Kidney epithelial cell (primary cell): ENCODE measurements around the gene SUSD5. TPM values are rescaled to one million over a fixed set of nuclear protein-coding genes. Genes with fewer than 3 reads are reported as not detected.
A peak's percentile ranks its signal among the peaks of the same experiment; 100 is the strongest.

Source experiments
- DNase-seq: peaks from one replicate; pipeline ENCODE4 v3.0.0-alpha.2; 2010; ENCODE audit warnings: low read depth
- H3K27me3 ChIP-seq: 2 replicates; pipeline ENCODE4 v1.6.0; 2011; ENCODE audit warnings: low read length; ENCODE audit not compliant: control insufficient read depth, insufficient read depth
- H3K36me3 ChIP-seq: 2 replicates; pipeline ENCODE4 v1.5.1; 2011; ENCODE audit warnings: low read length; ENCODE audit not compliant: control insufficient read depth, insufficient read depth
- H3K4me3 ChIP-seq: 2 replicates; pipeline ENCODE4 v1.5.1; 2011; ENCODE audit warnings: low read depth, mild to moderate bottlenecking, control low read depth, low read length
- total RNA-seq: library from RNA; depleted of rRNA; stranded (reverse); fragments of >200 nt; gene quantifications from 2 replicates; pipeline ENCODE4 v1.2.3, GENCODE V29; 2015
- TF ChIP-seq, protein P1 (sequence below): IDR thresholded peaks from 2 replicates; pipeline ENCODE4 v1.5.1; 2011; ENCODE audit warnings: mild to moderate bottlenecking, moderate library complexity, low read length, control low read depth, inconsistent platforms; ENCODE audit not compliant: insufficient read depth, poor library complexity, severe bottlenecking

Gene SUSD5
- total RNA-seq, 1 donor from 2014 or later, result 2.0 TPM

DNA sequence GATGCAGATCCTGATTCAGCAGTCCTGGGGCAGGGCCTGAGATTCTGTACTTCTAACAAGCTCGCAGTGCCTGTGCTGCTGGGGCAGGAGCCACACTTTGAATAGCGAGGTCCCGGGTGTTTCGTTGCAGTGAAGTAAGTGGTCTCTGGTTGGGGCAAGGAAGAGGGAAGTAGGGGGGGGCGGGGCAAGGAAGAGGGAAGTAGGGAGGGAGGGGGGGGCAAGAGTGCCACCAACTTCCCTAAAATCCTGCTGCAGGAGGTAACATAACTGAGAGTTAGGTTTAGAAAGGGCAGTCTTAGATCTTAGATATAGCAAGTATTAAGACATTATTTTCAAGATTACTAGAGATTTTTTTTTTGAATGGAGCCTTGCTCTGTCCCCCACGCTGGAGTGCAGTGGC lies 69.3 kb downstream of the SUSD5 start:
- no peaks in the 10 kb centered on the region for H3K36me3 ChIP-seq
- TF ChIP-seq, protein P1, sequence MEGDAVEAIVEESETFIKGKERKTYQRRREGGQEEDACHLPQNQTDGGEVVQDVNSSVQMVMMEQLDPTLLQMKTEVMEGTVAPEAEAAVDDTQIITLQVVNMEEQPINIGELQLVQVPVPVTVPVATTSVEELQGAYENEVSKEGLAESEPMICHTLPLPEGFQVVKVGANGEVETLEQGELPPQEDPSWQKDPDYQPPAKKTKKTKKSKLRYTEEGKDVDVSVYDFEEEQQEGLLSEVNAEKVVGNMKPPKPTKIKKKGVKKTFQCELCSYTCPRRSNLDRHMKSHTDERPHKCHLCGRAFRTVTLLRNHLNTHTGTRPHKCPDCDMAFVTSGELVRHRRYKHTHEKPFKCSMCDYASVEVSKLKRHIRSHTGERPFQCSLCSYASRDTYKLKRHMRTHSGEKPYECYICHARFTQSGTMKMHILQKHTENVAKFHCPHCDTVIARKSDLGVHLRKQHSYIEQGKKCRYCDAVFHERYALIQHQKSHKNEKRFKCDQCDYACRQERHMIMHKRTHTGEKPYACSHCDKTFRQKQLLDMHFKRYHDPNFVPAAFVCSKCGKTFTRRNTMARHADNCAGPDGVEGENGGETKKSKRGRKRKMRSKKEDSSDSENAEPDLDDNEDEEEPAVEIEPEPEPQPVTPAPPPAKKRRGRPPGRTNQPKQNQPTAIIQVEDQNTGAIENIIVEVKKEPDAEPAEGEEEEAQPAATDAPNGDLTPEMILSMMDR, result no peak
- no peak for DNase-seq
- no peak overlapping the region for H3K4me3 ChIP-seq
- H3K27me3 ChIP-seq, result no peaks in the 10 kb centered on the region

DNA sequence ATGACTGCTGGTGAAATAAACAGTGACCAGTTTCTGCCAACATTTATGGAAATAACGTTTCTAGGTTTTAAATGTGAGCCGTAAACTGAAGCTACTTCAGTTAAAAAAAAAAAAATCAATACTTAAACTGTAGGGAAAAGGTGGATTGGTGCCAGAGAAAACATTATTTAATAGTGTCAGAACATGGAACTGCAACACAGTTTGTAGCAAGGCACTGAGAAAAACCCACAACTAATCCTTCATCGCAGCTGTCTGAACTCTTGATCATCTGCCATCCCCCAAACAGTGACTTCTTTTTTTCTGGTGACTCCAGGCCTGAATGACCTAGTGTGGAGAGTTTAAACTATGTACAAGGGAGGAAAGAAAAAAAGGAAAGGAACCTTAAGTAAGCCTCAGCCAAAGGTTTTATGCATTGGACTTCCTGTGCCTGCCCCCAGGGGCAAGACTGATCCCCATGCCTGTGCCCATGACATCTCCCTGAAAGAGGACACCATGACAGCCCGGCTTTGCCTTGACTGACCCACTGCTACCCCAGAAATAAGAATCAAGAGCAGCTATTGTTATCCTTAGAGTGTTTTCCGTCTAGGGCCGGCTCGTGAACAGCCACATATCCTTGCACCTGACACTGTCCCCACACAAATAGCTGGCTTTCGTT lies 71.7 kb downstream of the SUSD5 start:
- TF ChIP-seq, protein P1, result no peak
- no peak for DNase-seq
- Histone ChIP-seq H3K36me3 (peaks cover under 1% of the 10 kb centered on the region), H3K4me3 (no peak overlapping the region), H3K27me3 (no peaks in the 10 kb centered on the region)

DNA sequence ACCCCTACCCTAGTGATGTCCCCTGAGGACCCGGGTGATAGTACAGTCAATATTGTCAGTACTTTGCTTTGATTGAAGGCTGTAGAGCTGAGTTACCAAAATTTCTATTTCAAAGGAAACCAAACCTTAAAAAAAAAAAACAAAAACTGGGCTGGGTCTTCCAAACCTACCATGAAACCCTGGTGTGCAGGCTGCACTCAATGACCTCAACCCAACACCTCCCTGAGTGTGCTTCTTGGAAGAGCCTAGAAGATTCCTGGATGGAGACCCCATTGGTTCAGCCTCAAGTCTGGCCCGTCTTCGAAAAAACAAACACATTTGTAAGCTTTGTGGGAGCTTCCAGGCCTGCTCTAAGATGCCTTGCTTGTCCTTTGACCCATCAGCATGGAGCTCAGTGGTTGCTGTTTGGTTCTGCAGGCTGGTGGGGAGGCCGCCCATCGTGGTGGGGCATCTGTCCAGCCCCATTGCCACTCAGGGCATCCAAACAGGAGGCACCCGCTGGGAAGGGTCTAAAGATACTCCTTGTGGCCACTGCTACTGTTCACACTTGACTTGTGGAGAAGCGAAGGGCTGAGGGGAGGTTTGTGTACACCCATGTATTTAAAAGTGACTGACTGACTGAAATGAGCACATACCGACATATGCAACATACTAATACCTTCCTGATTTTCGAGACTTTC lies 72.6 kb downstream of the SUSD5 start:
- no peak for DNase-seq
- Histone ChIP-seq H3K27me3 (no peaks in the 10 kb centered on the region), H3K36me3 (peaks cover 3% of the 10 kb centered on the region), H3K4me3 (no peak overlapping the region)
- TF ChIP-seq, protein P1, result no peak

DNA sequence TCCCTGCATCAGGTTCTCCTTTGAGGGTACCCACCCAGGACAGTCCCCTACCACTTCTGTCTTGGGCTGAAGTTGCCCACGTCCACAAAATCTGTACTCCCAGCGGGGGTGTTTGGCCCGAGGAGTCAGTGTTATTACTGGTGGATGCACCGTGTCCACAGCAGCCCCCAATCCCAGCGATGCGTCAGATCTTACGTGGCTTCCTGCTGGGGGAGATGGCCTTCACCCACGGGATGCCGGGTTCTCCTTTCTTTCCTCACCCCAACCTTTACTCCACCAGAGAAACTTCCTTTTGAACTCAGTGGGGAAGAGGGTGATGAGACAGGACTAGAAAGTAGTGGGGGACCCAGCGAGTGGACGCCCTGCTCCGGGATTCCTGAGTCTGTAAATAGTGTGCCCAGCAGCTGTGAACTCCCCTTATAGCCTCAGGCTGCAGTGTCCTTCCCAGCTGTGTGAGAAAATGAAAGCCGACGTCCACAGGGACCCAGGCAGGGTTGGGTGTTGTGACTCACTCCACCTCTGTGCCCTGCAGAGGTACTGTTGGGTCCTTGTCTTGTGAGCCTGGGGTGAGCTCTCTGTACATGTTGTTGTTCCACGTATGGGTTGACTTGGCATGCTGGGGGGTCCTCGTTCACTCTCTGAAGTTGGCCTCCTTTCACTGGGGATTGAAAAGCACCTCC lies 73.2 kb downstream of the SUSD5 start:
- no peak for DNase-seq
- peaks cover 3% of the 10 kb centered on the region for H3K36me3 ChIP-seq
- no peaks in the 10 kb centered on the region for H3K27me3 ChIP-seq
- H3K4me3 ChIP-seq, result no peak overlapping the region
- TF ChIP-seq, protein P1, result no peak

DNA sequence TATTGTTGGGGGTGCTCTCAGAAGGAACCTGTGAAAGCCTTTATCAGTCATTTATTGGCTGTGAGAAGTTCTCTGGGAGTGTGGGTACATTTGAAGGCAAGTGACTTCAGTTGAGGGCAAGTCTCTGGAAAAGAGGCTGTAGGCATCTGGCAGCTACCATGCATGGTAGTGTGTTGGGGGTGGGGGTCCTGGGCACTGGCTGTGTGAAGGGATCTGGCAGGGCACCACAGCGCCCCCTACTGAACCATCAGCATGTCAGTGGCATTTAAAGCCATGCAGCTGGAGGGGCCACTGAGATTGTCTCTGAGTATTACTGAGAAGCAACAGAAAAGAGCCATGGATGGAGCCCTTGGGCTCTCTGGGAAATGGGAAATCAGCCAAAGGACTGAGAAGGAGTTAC lies 74.2 kb downstream of the SUSD5 start:
- Histone ChIP-seq H3K27me3 (no peaks in the 10 kb centered on the region), H3K36me3 (peaks cover 3% of the 10 kb centered on the region), H3K4me3 (no peak overlapping the region)
- TF ChIP-seq, protein P1, result peak; percentile 28
- no peak for DNase-seq
